DND-41 (cell line): ENCODE results near the gene ZNF333.
A peak's percentile ranks its signal among the peaks of the same experiment; 100 is the strongest.

Source experiments
- EZH2 ChIP-seq: IDR thresholded peaks from 3 replicates; pipeline ENCODE4 v1.6.1; 2012; ENCODE audit warnings: borderline replicate concordance, low read depth, mild to moderate bottlenecking, moderate library complexity, low read length, inconsistent platforms; ENCODE audit not compliant: severe bottlenecking
- TF ChIP-seq, protein P1 (sequence below): IDR thresholded peaks from 2 replicates; pipeline ENCODE4 v1.5.1; 2012; ENCODE audit warnings: borderline replicate concordance, low read length, moderate library complexity, mild to moderate bottlenecking; ENCODE audit not compliant: poor library complexity, severe bottlenecking; ENCODE audit errors: extremely low read depth

DNA sequence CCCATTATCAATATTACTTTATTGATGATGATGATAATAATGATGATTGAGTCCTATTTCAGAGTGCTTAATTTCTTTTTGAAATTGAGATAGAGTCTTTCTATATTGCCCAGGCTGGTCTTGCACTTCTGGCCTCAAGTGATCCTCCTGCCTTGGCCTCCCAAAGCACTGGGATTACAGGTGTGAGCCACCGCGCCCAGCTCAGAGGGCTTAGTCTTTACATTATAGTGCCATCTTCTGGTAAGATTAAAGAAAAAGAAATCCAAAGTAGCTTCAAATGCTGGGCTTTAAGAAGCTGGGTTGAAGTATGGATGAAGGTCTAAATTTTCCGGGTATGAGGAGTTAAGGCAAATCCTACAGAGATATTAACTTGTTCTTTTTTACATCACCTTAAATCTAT, 3.4 kb upstream of the ZNF333 start:
- TF ChIP-seq, protein P1, sequence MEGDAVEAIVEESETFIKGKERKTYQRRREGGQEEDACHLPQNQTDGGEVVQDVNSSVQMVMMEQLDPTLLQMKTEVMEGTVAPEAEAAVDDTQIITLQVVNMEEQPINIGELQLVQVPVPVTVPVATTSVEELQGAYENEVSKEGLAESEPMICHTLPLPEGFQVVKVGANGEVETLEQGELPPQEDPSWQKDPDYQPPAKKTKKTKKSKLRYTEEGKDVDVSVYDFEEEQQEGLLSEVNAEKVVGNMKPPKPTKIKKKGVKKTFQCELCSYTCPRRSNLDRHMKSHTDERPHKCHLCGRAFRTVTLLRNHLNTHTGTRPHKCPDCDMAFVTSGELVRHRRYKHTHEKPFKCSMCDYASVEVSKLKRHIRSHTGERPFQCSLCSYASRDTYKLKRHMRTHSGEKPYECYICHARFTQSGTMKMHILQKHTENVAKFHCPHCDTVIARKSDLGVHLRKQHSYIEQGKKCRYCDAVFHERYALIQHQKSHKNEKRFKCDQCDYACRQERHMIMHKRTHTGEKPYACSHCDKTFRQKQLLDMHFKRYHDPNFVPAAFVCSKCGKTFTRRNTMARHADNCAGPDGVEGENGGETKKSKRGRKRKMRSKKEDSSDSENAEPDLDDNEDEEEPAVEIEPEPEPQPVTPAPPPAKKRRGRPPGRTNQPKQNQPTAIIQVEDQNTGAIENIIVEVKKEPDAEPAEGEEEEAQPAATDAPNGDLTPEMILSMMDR, result peak; percentile 45
- TF ChIP-seq EZH2, result no peak
